COLO668 (cell line): Measurements from ENCODE around the gene ERCC1.

Experiments
- DNase-seq: peaks from one replicate; lab custom pipeline; 2025; ENCODE audit not compliant: unreplicated experiment; lab: John Stamatoyannopoulos, UW

The ERCC1 gene

DNA sequence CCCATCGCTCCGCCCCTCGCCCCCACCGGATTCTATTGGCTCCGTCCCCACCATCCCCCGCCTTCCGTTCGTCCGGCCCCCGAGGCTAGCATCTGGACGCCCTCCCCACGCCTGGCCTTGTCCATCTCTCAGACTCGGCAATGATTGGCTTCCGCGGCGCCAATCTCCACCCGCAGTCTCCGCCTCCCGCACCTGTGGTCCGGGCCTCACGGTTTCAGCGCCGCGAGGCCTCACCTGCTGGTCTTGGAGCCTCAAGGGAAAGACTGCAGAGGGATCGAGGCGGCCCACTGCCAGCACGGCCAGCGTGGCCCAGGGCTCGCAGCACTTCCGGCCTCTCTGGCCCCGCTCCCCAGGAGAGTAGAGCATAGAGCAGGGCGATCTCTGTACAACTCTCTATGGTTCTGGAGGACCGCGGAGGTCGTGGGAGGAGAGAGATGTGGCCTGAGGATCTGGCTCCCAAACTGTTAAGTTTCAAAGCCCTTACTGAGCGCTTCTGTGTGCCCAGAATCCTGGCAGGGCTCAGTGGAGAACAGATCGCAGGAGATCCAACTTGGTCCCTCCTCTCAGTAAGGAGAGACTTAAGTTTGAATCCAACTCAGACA lies at the start of gene ERCC1:
TSS of gene ERCC1 (minus strand) at position 329 of the 602 bp plus-strand sequence. CDS start 543 bp downstream, outside the sequence.
- DNase-seq, result peak; percentile 99

DNA sequence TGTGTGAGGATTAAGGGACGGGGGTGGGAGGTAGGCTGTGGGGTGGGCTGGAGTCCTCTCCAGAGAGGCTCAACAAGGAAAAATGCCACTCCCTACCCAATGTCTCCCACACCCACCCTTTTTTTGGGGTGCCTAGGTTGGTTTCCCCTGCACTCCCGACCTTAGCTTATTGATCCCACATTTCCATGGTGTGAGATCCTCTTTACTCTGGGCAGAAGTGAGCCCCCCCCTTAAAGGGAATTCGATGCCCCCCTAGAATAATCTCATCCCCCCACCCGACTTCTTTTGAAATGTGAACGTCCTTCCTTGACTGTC lies 49.6 kb upstream of the ERCC1 start:
- no peak for DNase-seq

DNA sequence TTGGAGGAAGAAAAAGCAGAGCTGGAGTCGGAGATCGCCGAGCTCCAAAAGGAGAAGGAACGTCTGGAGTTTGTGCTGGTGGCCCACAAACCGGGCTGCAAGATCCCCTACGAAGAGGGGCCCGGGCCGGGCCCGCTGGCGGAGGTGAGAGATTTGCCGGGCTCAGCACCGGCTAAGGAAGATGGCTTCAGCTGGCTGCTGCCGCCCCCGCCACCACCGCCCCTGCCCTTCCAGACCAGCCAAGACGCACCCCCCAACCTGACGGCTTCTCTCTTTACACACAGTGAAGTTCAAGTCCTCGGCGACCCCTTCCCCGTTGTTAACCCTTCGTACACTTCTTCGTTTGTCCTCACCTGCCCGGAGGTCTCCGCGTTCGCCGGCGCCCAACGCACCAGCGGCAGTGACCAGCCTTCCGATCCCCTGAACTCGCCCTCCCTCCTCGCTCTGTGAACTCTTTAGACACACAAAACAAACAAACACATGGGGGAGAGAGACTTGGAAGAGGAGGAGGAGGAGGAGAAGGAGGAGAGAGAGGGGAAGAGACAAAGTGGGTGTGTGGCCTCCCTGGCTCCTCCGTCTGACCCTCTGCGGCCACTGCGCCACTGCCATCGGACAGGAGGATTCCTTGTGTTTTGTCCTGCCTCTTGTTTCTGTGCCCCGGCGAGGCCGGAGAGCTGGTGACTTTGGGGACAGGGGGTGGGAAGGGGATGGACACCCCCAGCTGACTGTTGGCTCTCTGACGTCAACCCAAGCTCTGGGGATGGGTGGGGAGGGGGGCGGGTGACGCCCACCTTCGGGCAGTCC lies 49.0 kb upstream of the ERCC1 start:
- DNase-seq, result no peak

DNA sequence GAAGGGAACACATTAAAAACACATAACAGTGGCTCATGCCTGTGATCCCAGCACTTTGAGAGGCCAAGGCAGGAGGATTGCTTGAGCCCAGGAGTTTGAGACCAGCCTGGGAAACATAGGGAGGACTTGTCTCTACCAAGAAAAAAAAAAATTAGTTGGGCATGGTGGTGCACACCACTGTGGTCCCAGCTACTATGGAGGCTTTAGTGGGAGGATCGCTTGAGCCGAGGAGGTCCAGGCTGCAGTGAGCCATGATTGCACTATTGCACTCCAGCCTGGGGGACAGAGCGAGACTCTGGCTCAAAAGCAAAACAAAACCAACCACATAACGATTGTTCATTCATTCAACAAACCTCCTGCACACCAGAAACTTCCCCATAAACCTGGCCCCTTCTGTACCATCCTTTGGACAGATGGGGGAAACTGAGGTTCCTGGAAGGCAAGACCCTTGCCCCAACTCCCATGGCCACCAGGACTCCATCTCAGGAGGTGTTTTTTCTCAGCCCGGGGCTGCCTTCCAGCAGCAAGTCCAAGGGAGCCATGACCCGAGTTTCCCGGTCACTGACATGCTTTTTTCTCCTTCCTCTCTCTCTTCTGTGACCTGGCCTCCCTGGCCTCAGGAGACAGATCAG lies 48.3 kb upstream of the ERCC1 start:
- no peak for DNase-seq

DNA sequence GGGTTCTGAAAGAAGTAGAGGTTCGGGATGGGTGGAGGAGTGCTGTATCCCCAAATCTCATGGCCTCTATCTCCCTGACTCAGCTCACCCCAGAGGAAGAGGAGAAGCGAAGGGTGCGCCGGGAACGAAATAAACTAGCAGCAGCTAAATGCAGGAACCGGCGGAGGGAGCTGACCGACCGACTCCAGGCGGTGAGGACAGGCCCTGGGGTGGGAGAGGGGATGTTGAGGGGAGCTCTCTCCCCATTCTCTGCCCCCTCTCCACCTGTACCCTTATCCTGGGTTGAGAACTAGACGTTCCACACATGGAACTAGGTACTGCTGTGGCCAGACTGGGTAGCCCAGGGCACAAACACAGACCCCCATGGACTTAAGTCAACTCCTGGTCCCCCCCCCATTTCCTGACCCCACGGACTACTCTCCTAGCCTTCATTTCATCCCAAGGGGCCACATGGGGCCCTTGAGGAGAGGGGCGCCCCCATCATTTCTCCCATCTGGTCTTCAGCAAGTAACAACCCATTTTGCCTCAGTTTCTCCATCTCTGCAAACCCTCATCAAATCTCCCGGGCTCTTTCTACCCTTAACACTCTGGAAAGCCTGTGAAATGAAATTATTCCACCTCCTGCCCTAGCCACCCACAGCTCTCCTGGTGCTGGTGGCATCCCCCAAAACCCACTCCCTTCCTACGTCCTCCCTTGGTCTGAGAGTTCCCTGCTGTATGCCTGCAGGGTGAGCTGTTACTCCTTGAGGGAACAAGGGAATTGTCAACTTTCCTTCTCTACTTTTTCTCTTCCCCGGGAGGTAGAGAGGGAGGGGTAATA lies 47.6 kb upstream of the ERCC1 start:
- DNase-seq, result no peak

DNA sequence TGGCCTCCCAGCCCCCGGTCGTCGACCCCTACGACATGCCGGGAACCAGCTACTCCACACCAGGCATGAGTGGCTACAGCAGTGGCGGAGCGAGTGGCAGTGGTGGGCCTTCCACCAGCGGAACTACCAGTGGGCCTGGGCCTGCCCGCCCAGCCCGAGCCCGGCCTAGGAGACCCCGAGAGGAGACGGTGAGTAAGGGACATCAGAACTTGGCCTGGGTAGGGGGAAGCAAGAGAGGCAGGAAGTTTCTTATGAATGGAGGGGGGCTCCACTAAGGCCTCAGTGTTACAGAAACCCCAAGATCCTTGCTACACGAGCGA lies 47.0 kb upstream of the ERCC1 start:
- no peak for DNase-seq

DNA sequence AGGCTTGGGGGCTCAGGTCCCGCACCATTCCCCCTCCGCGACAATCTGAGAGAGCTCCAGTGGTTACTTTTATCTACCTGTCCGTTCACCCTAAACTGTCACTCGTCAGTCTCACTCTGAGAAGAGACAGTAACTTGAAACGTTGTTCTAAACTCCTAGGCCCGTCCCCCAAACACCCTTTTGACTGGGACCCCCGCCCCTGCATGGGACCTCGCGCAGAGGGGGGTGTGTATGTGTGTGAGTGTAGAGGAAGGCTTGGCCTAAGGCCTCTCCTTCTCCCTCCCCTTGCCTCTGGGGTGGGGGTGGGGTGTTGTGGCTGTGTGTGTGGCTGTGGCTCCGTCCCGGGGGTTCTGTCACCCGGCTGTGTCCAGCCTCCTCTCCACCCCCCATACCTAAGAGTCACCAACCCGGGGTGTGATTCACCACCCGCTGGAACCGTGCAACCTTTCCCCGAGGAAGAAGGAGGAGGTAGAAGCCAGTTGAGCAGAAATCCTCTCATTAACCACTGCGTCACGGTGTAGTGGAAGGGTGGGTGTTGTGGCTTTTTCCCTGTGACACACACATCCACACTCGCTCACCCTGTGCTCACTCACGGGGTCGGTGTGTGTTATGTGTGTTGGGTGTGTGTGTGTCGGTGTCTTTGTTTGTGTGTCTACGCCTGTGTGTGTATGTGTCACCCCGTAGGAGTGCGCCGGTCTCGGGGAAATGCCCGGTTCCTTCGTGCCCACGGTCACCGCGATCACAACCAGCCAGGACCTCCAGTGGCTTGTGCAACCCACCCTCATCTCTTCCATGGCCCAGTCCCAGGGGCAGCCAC lies 46.4 kb upstream of the ERCC1 start:
- no peak for DNase-seq

DNA sequence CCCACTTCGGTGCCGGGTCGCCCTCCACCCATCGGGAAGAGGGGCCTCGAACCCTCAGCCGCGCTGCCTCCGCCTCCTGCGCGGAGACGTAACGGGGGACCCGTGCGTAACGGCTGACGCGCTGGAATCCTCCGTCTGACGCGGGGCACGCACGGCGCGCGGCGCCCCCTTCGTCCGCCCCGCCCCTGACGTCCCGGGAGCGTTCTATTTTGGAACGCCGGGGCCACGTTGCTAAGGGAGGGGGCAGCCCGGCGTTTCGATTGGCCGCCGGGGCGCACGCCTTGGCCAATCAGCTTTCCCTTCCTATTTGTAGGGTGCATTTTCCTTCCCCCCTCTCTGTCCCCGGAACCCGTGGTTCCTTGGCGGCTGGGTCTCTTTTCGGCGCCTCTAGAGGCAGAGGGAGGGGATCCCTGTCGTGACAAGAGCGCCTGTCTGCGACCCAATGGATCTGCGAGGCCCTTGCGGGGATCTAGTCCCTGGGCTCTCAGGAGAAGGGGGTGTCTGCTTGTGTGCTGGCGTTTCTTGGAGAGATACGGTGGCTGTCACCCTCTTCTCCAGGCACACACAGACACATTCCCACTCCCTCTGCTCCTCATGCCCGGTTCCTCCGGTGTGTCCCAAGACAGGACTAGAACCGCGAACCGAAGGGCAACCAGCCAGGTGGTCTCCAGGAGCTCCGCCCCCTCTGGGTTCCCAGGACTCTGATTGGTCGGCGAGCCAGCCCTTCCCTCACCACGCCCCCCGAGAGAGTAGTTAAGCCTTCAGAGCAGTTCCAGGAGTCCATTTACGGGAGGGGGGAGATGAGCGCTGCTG lies 45.6 kb upstream of the ERCC1 start:
- peak; percentile 94 for DNase-seq

DNA sequence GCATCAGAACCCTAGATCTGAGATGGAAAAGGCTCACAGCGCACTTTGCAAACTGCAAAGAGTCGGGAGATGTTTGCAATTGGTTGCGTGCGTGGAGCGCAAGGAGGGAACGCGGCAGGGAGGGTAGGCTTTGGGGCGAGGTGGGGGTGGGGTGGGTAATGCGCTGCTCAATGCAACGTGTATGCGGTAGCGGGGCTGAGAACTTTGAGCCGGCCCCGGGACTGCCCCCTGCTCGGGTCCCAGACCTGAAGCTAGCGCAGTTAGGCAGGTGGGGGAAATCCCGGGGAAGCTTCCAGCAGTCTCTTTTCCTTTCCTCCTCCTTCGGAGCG lies 45.0 kb upstream of the ERCC1 start:
- DNase-seq, result no peak

DNA sequence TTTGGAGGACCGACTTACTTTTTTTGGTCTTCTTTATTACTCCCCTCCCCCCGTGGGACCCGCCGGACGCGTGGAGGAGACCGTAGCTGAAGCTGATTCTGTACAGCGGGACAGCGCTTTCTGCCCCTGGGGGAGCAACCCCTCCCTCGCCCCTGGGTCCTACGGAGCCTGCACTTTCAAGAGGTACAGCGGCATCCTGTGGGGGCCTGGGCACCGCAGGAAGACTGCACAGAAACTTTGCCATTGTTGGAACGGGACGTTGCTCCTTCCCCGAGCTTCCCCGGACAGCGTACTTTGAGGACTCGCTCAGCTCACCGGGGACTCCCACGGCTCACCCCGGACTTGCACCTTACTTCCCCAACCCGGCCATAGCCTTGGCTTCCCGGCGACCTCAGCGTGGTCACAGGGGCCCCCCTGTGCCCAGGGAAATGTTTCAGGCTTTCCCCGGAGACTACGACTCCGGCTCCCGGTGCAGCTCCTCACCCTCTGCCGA lies 44.5 kb upstream of the ERCC1 start:
- DNase-seq, result no peak

DNA sequence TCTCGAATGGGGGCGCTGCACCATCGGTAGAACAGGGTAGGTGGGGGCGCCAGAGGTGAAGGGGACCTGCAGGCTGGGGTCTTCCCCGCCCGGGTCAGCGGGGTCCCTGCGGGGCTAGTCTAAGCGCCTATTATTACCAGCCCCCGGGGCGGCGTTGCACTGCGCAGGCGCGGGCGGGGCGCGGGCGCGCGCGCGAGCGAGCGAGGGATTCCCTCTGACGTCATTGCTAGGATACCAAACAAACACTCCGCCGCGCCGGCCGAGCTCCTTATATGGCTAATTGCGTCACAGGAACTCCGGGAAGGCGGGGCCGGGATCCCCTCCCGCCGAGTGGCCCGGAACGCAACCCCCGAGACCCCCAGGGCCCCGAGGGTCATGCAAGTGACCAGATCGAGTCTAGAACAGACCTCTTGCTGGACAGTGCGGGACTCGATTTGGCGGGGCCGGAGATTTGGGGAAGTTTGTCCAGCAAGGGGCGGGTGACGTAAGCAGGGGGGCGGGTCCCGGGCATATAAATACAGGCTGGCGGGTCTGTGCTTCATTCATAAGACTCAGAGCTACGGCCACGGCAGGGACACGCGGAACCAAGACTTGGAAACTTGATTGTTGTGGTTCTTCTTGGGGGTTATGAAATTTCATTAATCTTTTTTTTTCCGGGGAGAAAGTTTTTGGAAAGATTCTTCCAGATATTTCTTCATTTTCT lies 43.9 kb upstream of the ERCC1 start, which contains the start of gene FOSB:
TSS of gene FOSB (plus strand) at position 541 of the 703 bp plus-strand sequence. CDS start 591 bp downstream, outside the sequence.
- DNase-seq, result peak; percentile 95

DNA sequence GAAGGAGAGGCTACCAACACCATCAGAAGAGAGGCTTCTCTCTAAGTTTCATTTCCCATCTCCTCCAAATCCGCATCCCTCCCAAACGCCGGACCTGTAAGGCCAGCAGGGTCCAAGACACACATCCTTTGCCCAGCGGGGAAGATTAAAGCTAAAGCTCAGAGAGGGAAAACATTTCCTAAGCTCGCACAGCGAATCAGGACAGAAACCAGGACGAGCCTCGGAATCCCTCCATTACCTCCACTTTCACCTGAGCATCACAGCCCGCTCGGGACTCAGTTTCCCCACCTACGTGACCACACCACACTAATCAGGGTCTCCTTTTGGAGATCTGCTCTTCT lies 43.4 kb upstream of the ERCC1 start:
- no peak for DNase-seq

DNA sequence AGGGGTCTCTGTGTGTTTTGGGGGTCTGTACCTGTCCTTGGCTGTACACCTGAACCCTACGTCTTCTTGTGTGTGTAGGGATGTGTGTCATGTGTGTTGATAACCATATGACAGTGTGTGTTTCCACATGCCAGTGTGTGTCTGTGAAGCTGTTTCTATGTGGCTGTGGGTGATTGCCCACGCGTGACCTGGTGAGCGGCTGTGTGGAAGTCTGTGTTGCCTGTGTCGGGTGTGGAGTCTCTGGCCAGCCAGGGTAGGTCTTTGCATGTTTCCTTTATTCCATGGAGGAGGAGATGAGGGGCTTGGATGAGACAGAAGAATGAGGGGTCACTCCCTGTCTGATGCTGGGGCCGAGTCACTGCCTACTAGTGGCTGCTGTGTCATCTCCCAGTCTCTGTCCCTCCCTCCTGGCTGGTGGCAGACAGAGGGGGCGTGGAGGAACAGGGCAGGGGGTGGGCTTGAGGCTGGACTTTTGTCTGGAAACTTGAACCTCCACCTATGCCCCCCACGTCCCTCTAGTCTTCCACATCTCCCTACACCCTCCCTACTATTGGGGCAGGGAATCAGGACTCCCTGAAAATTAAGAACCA lies 41.2 kb upstream of the ERCC1 start:
- DNase-seq, result no peak

DNA sequence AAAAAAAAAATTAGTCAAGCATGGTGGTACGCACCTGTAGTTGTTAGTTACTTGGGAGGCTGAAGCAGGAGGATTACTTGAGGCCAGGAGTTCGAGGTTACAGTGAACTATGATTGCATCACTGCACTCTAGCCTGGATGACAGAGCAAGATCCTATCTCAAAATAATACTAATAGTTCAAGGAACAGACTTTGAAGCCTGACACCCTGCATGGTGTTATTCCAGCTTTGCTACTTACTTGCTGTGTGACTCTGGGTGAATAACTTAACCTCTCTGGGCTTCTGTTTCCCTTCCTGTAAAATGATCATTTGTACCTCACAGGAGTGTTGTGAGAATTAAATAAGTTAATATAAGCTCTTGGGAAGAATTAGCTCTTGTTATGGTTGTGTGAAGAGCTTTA lies 40.6 kb upstream of the ERCC1 start:
- DNase-seq, result no peak

DNA sequence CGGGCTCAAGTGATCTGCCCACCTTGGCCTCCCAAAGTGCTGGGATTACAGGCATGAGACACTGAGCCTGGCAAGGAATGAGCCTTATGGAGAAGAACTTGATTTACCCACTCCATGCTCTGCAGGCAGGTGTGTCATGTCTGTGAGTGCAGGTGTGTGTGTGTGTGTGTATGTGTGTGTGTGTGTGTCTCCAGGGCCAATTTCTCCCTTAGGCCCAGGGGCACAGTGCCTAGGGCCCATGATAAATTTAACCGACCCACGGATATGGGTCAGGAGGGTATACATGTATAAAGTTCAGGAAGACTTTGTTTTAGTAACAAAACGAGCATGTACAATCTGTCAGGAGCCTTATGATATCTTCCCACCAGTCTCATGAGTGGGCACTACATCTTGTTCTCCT lies 39.5 kb upstream of the ERCC1 start:
- DNase-seq, result no peak

DNA sequence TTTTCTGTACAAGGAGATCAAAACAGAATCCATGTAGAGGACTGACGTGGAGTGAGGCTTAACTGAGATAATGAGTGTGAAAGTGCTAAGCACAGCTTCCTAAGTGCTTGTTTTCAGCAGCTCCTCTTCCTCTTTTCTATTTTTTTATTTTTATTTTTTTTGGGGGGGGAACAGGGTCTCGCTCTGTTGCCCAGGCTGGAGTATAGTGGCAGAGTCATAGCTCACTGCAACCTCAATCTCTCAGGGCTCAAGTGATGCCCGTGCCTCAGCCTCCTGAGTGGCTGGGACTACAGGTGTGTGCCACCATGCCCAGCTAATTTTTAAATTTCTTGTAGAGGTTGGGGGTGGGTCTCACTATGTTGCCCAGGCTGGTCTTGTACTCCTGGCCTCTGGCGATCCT lies 38.5 kb upstream of the ERCC1 start:
- no peak for DNase-seq

DNA sequence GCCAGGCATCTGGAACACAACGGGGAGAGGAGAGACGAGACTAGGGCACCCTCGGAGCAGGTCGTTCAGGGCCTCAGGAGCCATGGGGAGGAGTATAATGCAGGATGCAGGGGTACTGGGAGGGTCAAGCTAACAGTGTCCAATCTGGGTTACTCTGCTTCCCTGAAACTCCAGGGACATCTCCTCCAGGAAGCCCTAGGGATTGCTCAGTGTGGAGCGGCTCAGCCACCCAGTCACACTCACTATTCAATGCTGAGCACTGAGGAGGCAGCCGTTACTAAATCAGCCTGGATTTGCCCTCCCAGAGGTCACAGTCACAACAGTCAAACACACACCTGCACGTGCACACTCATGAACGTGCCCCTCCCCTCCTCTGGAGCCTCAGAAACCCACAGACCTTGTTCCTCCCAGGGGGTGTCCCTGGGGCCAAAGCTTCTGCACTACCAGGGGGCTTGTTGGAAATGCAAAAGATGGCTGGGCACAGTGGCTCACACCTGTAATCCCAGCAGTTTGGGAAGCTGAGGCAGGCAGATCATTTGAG lies 37.2 kb upstream of the ERCC1 start:
- DNase-seq, result no peak

DNA sequence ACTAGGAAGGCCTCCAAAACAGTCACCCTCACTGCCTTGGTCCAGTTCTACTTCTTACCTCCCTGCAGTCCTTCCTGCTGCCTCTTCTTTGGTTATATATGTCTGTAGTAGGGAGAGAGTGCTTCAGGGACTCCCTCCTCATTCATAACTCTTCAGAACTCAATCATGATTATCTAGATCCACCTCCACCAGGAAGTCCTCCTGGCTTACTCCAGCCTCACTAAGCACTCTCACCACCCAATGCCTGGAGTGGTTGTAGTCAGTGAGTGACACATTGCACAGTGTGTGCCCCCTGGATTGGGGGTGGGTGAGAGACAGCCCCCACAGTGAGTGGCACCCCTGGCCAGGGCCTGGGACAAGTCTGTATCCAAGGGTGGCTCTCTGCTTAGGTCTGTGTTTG lies 34.1 kb upstream of the ERCC1 start:
- no peak for DNase-seq

DNA sequence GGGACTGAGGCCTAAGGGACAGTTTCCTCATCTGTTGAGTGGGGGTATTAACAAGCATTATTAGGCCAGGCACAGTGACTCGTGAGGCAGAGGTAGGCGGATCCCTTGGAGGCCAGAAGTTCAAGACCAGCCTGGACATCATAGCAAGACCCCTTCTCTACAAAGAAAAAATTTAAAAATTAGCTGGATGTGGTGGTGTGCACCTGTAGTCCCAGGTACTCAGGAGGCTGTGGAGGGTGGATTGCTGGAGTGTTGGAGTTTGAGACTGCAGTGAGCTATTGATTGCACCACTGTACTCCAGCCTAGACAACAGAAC lies 32.7 kb upstream of the ERCC1 start:
- no peak for DNase-seq
